Stomach smooth muscle (tissue), 2 donors: ENCODE measurements around the gene GXYLT2.
"Not testable (repeated sequence)": the region's sequence is repeated elsewhere in the genome, so short reads cannot be mapped to it uniquely, and the experiment has no call there.

ENCODE experiments used
- H3K27ac ChIP-seq: one replicate; pipeline ENCODE4 v1.7.0; 2013; ENCODE audit warnings: mild to moderate bottlenecking, low read length, inconsistent platforms
- H3K27me3 ChIP-seq, 2 donors: one replicate each; pipeline ENCODE4 v1.7.0; 2013; ENCODE audit warnings: low read length in 2 of 2; ENCODE audit not compliant: insufficient read depth in 2 of 2, control insufficient read depth in 1 of 2
- H3K36me3 ChIP-seq, 2 donors: one replicate each; pipeline ENCODE4 v1.7.0; 2013; ENCODE audit warnings: low read length in 2 of 2; ENCODE audit not compliant: control insufficient read depth in 2 of 2, insufficient read depth in 2 of 2
- H3K4me1 ChIP-seq: one replicate; pipeline ENCODE4 v1.7.0; 2013; ENCODE audit warnings: low read length; ENCODE audit not compliant: control insufficient read depth, insufficient read depth
- H3K4me3 ChIP-seq, 2 donors: one replicate each; pipeline ENCODE4 v1.7.0; 2013; ENCODE audit warnings: low read length in 2 of 2
- H3K9ac ChIP-seq, 2 donors: one replicate each; pipeline ENCODE4 v1.7.0; 2013; ENCODE audit warnings: low read length in 2 of 2, mild to moderate bottlenecking in 1 of 2
- H3K9me3 ChIP-seq, 2 donors: one replicate each; pipeline ENCODE4 v1.7.0; 2013; ENCODE audit warnings: low read length in 2 of 2; ENCODE audit not compliant: control insufficient read depth in 2 of 2
- donor health status: healthy.
- donor health status: Pancreatic carcinoma.

GXYLT2 gene

DNA sequence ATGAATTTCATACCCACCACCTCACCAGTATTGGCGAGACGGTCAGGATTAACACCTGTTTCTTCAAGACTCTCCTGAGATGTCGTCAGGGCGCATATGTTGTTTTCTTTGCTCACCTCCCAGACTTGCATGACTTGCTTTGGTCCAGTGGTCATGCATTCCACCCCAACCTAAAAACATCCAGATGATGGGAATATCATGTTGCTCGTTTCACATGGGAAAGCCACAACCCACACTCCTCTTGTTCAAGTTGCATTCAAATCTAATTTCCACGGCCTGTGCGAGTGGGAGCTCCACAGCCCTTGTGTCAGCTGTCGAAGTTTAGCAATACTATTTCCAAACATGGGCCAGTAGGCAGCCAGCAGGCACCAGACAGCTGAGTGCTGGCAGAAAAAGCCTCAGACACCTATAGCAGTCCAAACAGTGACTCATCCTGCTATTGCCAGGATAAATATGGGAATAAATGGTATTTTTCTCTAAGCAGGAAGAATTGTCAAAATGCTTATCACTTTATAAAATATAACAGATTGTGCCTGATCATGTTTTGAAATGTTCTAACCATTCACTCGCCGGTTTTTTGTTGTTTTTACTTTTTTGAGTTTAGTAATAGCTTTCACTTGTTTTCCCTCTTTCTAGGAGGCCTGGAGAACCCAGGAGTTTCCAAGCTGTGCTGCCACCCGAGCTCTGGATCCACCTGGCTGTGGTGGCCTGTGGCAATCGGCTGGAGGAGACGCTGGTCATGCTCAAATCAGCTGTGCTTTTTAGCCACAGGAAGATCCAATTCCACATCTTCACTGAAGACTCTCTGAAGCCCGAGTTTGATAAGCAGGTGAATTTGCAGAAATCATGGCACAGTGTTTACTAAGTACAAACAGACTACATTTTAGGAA lies 20.1 kb downstream of the GXYLT2 start:
- Histone ChIP-seq H3K27me3 (peaks cover 0 to 2% of the 10 kb centered on the region in 2 donors), H3K4me3 (no peak overlapping the region), H3K4me1 (peaks cover 6% of the 10 kb centered on the region), H3K36me3 (no peaks in the 10 kb centered on the region), H3K27ac (peak overlapping the region; percentile 31), H3K9ac (no peak overlapping the region), H3K9me3 (no peaks in the 10 kb centered on the region)

DNA sequence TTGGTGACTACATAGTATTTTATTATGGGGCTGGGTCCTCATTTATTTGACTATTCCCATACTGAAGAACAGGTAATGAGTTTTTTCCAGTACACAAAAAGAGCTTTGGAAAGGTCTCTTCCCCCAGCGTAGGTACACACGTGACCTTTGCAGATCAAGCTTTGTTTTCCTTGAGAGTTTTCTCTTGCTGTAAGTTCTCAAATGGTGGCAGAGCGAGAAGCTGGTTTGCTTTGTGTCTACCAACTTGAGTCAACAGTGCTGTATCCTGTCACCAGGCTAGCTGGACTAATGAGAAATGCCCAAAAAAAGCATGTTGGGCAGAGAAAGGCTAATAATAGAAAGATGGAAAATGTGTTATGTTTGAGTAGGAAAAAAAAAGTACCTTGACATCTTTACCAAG lies 21.7 kb downstream of the GXYLT2 start:
- no peaks in the 10 kb centered on the region for H3K36me3 ChIP-seq
- H3K9me3 ChIP-seq = no peaks in the 10 kb centered on the region
- peaks cover 6% of the 10 kb centered on the region for H3K4me1 ChIP-seq
- H3K27ac ChIP-seq = no peak overlapping the region
- no peak overlapping the region for H3K4me3 ChIP-seq
- H3K9ac ChIP-seq = no peak overlapping the region
- H3K27me3 ChIP-seq = no peaks in the 10 kb centered on the region

DNA sequence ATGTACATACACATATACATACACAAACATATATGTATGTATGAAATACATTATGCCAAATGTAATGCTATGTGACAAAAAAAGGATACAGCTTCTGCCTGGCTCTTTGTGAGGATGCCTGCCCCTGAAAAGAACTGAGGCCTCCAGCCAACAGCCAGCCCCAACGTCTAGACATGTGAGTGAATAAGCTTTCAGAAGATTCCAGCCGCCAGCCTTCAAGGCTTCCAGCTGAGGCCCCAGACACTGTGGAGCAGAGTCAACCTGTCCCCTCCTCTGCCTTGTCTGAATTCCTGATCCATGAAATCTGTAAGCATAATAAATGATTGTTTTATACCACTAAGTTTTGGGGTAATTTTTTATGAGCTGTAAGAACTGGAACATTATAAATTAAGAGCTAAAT lies 24.7 kb downstream of the GXYLT2 start:
- H3K36me3 ChIP-seq = no peaks in the 10 kb centered on the region
- H3K9ac ChIP-seq = no peak overlapping the region
- H3K27me3 ChIP-seq = no peaks in the 10 kb centered on the region
- no peak overlapping the region for H3K4me3 ChIP-seq
- H3K27ac ChIP-seq = no peak overlapping the region
- H3K9me3 ChIP-seq = no peaks in the 10 kb centered on the region
- peaks cover 6% of the 10 kb centered on the region for H3K4me1 ChIP-seq

GRCh38 chr3:72914383-72914782 lies 26.5 kb downstream of the GXYLT2 start:
- Histone ChIP-seq H3K27ac (no peak overlapping the region), H3K4me1 (no peaks in the 10 kb centered on the region), H3K9ac (no peak overlapping the region), H3K4me3 (no peak overlapping the region), H3K36me3 (no peaks in the 10 kb centered on the region), H3K27me3 (no peaks in the 10 kb centered on the region), H3K9me3 (no peaks in the 10 kb centered on the region)

DNA sequence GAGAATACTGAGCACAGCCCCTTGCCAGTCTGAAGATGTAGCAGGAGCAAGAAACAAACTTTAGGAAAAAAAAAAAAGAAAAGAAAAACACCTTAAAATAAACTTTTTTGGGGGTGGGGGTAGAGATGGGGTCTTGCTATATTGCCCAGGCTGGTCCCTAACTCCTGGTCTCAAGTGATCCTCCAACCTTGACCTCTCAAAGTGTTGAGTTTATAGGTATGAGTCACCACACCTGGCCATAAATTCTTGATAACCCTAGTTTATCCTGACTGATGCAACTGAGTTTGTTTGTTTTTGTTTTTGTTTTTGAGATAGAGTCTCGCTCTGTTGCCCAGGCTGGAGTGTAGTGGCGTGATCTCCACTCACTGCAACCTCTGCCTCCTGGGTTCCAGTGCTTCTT lies 28.4 kb downstream of the GXYLT2 start:
- Histone ChIP-seq H3K9ac (no peak overlapping the region), H3K27me3 (no peaks in the 10 kb centered on the region), H3K27ac (no peak overlapping the region), H3K36me3 (no peaks in the 10 kb centered on the region), H3K4me3 (no peak overlapping the region), H3K4me1 (no peaks in the 10 kb centered on the region), H3K9me3 (no peaks in the 10 kb centered on the region)

- no peaks in the 10 kb centered on the region for H3K9me3 ChIP-seq
- H3K4me1 ChIP-seq = no peaks in the 10 kb centered on the region
- no peaks in the 10 kb centered on the region for H3K27me3 ChIP-seq
- H3K36me3 ChIP-seq = no peaks in the 10 kb centered on the region
- no peak overlapping the region for H3K4me3 ChIP-seq
- H3K9ac ChIP-seq = no peak overlapping the region
- no peak overlapping the region for H3K27ac ChIP-seq
Observed at GRCh38 chr3:72919520-72919919, 31.7 kb downstream of the GXYLT2 start.

DNA sequence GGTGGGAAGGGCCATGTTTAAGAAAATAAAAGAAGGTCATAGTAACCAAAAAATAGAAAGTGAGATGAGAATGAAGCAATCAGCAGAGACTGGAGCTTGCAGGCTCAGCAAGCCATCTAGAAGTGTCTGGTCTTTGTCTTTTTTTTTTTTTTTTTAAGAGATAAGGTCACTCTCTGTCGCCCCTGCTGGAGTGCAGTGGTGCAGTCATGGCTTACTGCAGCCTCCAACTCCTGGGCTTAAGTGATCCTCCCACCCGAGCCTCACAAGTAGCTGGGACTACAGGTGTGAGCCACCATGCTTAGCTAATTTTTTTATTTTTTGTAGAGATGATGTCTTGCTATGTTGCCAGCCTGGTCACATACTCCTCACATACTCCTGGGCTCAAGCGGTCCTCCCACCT lies 36.2 kb downstream of the GXYLT2 start:
- Histone ChIP-seq H3K27ac (no peak overlapping the region), H3K27me3 (no peaks in the 10 kb centered on the region), H3K4me1 (no peaks in the 10 kb centered on the region), H3K4me3 (no peak overlapping the region), H3K9ac (no peak overlapping the region), H3K9me3 (peaks cover 0 to 4% of the 10 kb centered on the region in 2 donors), H3K36me3 (no peaks in the 10 kb centered on the region)

- not testable (repeated sequence) for H3K27me3 ChIP-seq, H3K4me1 ChIP-seq, H3K9me3 ChIP-seq, H3K9ac ChIP-seq, H3K36me3 ChIP-seq, H3K27ac ChIP-seq, H3K4me3 ChIP-seq
Observed at GRCh38 chr3:72928781-72929735, 41.2 kb downstream of the GXYLT2 start.

DNA sequence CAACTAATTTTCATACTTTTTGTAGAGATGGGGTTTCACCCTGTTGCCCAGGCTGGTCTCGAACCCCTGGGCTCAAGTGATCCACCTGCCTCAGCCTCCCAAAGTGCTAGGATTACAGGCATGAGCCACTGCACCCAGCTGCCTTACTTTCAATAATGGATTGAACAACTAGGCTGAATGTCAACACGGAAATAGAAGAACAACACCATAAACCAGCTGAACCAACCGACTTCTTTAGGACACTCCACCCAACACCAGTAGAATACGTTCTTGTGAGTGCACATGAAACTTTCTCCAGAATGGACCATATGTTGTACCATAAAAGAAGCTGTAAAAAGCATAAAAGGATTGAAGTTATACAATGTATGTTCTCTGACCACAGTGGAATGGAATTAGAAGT lies 42.9 kb downstream of the GXYLT2 start:
- Histone ChIP-seq H3K9ac (no peak overlapping the region), H3K4me3 (no peak overlapping the region), H3K9me3 (peaks cover 0 to 4% of the 10 kb centered on the region in 2 donors), H3K36me3 (no peaks in the 10 kb centered on the region), H3K27me3 (no peaks in the 10 kb centered on the region), H3K4me1 (no peaks in the 10 kb centered on the region), H3K27ac (no peak overlapping the region)

DNA sequence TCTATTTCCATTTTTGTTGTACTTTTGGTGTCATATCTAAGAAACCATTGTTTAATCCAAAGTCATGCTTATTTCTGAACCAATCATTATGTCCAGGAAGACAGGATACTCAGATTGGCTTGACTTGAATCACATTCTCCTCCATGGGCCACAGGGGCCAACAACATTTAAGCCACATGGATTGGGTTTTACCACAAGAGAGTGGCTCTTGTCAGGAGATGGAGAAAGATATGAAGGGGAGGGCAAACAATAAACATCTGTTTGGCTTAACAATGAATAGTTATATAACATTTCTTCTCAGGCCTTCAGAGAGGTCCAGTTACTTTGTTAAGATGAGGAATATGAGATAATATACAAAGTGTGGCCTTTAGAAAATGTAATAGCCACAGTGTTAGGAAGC lies 44.6 kb downstream of the GXYLT2 start:
- Histone ChIP-seq H3K27ac (no peak overlapping the region), H3K36me3 (no peaks in the 10 kb centered on the region), H3K27me3 (no peaks in the 10 kb centered on the region), H3K4me1 (no peaks in the 10 kb centered on the region), H3K4me3 (no peak overlapping the region), H3K9ac (no peak overlapping the region), H3K9me3 (peaks cover 0 to 4% of the 10 kb centered on the region in 2 donors)
